T-helper 2 cell (primary cell): ENCODE results near the gene DTX4.

Experiments used
- DNase-seq, 5 experiments: peaks; one replicate each; pipeline versions ENCODE4 v3.0.0 to v3.0.0-alpha.2; 2012 to 2022

The DTX4 gene

GRCh38 chr11:59192446-59193020 lies 20.6 kb downstream of the DTX4 start:
- no peak for DNase-seq

DNA sequence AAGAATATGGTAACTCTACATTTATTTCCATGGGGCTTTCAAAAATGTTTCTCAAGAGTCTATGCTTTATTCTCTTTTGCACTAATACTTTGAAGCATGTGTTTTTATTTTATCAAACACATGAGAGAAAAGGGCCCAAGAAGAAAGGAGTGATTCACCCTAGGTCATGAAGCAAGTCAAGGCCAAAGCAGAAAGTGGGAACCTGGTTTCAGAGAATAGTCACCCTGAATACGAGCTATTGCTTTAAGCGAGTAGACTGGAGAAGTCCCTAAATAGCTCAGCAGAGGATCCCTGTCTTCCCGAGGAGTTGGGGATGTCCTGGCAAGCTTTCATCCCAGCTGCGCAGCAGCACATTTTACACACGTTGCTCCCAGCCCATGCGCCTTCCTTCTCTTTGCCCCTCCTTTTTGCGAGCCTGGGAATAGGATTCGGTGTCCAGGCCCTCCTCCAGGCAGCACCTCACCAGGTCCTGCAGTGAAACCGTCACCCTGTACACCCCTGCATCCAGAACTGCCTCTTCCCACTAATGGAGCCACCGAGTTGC lies 21.7 kb downstream of the DTX4 start:
- no peak for DNase-seq

DNA sequence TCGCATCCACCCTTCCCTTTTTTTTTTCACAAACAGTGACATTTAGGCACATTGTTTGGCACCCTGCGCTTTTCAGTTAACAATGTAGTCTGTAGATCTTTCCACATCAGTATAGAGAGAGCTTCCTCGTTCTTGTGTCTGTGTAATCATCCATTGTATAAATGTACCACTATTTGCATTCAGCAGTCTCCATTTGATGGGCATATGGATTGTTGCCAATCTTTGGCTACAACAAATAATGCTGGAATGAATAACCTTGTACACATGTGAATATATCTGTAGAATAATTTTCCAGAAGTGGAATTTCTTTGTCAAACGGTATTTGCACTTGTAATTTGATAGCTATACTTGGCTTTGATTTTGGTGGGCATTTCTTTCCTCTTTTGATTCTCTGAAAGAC lies 23.7 kb downstream of the DTX4 start:
- DNase-seq, result no peak

- DNase-seq, result no peak
Measured at GRCh38 chr11:59196777-59197176, 24.8 kb downstream of the DTX4 start.

DNA sequence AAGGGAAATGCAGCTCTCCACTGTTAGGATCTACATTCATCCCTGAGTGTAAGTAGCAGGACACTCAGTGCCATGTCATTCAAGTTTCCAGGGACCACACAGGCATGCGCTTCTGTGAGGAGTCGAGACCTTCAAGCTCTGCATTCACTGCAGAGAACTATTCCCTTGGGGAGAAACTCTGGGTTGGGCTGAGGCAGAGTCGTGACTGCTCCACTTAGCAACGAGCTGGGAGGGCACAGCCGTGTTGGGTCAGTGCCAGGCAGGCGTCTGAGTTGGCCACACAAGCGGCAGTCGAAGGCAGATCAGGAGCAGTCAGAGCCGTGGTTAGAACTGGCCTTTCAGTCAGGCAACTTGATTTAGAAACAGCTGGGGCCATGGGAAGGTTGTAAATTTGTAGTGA lies 26.1 kb downstream of the DTX4 start:
- no peak for DNase-seq

DNA sequence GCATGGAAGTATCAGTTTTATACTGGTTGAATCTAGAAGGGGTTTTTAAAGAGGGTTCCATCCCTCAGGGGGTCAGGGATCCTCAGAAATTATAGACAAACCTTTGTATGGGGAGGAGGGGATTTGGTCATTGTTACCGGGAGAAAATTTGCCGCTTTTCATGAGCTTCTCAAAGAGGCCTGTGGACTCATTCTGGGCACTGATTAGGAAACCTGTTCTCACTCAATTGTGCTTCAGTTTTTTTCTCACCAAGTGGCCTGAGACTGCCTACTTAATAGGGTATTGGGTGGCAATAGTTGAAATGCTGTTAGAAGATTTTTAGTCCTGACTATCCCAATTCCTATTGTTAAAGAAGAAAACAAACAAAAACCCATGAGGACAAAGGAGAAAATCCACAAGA lies 26.8 kb downstream of the DTX4 start:
- no peak for DNase-seq

- DNase-seq, result peak in 1 of 5 experiments; percentile 19
Measured at GRCh38 chr11:59199546-59200422, 27.9 kb downstream of the DTX4 start.

- DNase-seq, result no peak
Measured at GRCh38 chr11:59200423-59200746, 28.5 kb downstream of the DTX4 start.

GRCh38 chr11:59201353-59201752 lies 29.4 kb downstream of the DTX4 start:
- DNase-seq, result no peak

DNA sequence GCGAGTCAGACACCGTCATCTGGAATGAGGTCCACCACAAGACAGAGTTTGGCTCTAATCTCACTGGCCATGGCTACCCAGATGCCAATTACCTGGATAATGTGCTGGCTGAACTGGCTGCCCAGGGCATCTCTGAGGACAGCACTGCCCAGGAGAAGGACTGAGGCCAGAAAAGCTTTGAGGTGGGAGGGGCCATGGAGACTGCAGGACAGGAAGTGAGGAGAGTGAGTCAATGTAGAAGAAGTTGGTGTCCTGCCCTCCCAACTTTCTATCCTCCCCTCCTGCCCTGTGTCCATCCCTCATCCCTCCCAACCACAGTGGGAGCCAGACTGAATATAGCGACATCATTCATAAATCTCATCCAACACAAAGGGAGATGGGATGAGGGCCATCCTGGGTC lies 32.8 kb downstream of the DTX4 start:
- DNase-seq, result no peak

GRCh38 chr11:59205648-59206047 lies 33.7 kb downstream of the DTX4 start:
- no peak for DNase-seq

DNA sequence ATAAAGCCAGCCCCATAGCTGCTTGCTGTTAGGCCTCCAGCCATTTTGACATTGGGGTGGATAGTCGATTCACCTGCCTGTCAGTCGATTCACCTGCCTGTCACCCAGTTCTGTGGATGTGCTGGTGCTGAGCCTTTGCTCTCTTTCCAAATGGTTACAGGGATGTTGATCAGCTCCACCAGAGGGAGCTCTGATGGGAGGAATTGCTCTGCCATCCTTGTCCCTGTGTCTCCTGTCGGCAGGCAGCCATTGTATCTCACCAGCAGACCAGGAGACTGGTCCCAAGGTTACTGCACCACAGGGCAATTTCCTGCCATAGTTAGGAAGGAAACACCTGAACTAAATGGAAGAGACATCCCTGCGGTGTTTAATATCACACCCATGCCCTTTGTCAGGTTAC lies 34.7 kb downstream of the DTX4 start:
- DNase-seq, result no peak

GRCh38 chr11:59207988-59208451 lies 36.1 kb downstream of the DTX4 start:
- DNase-seq, result peak in 4 of 5 experiments; percentile 8 to 55 (median 22)

DNA sequence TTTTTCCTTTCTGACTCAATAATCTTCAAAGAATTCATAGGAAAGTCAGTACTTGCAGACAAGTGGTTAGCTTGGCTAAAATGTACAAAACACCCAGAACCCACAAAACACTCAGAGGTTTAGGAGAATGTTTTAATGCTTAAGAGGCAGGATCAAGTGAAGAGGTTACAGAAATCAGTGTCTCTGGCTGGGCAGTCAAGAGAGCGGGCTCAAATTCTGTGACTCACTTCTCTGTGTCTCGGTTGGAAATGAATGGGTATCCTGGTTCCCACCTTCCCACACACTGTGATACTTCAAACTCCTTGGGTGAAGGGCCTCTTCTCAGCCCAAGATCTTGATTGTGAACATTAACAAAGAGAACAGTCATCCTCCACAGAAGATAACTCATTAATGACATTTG lies 37.0 kb downstream of the DTX4 start:
- peak in 1 of 5 experiments; percentile 9 for DNase-seq

DNA sequence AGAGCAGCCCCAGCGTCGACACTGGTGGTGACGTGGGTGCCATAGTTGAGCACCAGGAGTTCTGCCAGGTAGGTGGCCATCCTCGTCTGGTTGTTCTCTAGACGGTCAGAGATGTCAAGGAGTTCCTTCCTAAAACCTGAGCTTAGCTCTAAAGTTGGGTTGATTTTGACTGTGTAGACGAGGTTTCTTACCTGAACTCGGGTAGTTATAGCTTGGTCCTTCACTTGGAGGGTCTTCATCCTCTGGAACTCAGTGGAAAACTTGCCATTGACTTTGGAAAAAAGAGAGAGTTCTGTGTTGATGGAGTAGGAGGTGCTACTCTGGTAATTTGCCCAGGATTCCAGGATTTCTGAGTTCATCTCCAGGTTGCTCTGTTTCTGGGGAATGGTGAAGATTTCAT lies 40.3 kb downstream of the DTX4 start:
- DNase-seq, result no peak

- no peak for DNase-seq
Measured at GRCh38 chr11:59212744-59213631, 41.1 kb downstream of the DTX4 start, which contains the start of gene MPEG1. Gene MPEG1 (minus strand): TSS chr11:59212927. CDS start chr11:59212865, 62 bp downstream.

- no peak for DNase-seq
Measured at GRCh38 chr11:59214141-59214893, 42.4 kb downstream of the DTX4 start.

GRCh38 chr11:59216641-59217564 lies 45.0 kb downstream of the DTX4 start:
- peak in 1 of 5 experiments; percentile 13 for DNase-seq

DNA sequence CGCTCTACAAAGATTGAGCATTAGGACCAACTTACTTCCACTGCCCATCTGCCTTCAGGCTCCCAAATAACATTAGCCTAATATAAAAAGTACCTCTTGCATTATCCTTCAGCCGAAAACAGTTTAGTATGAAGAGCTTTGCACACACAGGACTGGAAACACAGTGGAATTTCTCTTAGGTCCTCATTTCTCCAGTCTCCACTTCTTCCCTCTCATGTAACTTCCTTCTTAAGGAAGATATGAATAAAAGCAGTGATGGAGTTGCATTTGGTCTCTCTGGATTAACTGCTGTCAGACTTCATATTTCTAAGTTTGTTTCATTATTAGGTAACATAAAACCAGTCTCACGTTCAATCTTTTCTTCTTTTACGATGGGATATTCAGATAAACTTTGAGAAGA lies 46.4 kb downstream of the DTX4 start:
- no peak for DNase-seq

GRCh38 chr11:59218893-59219292 lies 47.0 kb downstream of the DTX4 start:
- DNase-seq, result no peak

- DNase-seq, result no peak
Measured at GRCh38 chr11:59219836-59220235, 47.9 kb downstream of the DTX4 start.
